GM08714 (cell line): ENCODE measurements around the gene PDE9A.

Experiments
- H3K4me3 ChIP-seq: fragments of 200-500 bp; sonication (Bioruptor generic); 2 replicates; pipeline ENCODE4 v1.5.1; 2014; ENCODE audit warnings: mild to moderate bottlenecking, low read length, inconsistent platforms
- ZNF274 ChIP-seq: IDR thresholded peaks from 2 replicates; pipeline ENCODE4 v1.6.1; 2012; ENCODE audit warnings: mild to moderate bottlenecking, low read depth, low read length

PDE9A gene

GRCh38 chr21:42654179-42654912, 925 bp downstream of the PDE9A start:
- no peak for TF ChIP-seq ZNF274
- H3K4me3 ChIP-seq, result peak overlapping the region; percentile 55

- no peak for TF ChIP-seq ZNF274
- no peak overlapping the region for H3K4me3 ChIP-seq
Measured at GRCh38 chr21:42654913-42655795, 1.7 kb downstream of the PDE9A start.

DNA sequence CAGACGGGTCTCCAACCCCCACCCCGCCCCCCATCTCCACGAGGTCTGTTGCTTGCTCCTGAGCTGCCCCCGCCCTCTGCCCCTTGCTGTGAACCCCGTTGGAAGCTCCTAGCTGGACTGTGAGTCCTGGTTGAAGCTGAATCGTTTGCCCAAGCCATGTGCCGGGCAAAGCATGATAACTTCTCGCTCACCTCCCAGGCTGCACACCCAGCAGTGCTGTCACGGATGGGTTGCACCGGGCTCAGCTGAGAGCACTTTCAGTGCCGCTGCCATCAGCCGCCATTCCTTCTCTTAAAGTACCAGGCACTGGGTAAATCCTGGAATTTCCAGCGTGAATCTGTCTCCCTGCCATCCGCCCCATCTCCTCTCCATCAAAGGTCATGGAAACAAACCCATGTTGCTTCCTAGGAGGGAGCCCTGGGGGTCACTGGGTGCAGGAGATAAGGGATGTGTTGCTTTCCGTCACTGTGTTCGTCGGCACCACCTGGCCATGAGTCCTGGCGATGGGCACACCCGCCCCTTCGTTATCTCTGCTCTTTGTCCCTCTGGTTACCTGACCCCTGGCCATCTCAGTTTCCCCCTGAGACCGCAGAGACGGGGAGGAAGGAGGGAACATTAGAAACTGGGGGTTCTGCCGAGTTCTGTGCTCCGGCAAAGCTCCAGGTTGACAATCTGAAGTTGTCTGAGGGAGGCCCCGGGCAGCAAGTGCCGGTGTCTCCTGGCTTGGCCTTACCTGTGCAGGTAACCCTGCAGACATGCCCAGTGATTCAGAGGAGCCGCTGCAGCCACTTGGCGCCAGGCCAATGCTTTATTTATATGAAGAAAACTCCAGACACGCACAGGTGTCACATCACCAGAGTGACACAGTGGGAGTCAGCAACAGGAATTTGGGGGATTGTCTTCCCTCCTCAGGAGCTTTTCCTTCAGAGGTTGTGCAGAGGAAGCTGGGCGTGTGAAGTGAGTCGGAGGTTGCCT, 2.7 kb downstream of the PDE9A start:
- H3K4me3 ChIP-seq, result no peak overlapping the region

GRCh38 chr21:42656872-42657271, 3.5 kb downstream of the PDE9A start:
- no peak overlapping the region for H3K4me3 ChIP-seq
- no peak for TF ChIP-seq ZNF274

More for the DNA sequence above, 2.7 kb downstream of the PDE9A start:
- TF ChIP-seq ZNF274, result no peak

GRCh38 chr21:42657676-42658319, 4.4 kb downstream of the PDE9A start:
- TF ChIP-seq ZNF274, result no peak
- no peak overlapping the region for H3K4me3 ChIP-seq

DNA sequence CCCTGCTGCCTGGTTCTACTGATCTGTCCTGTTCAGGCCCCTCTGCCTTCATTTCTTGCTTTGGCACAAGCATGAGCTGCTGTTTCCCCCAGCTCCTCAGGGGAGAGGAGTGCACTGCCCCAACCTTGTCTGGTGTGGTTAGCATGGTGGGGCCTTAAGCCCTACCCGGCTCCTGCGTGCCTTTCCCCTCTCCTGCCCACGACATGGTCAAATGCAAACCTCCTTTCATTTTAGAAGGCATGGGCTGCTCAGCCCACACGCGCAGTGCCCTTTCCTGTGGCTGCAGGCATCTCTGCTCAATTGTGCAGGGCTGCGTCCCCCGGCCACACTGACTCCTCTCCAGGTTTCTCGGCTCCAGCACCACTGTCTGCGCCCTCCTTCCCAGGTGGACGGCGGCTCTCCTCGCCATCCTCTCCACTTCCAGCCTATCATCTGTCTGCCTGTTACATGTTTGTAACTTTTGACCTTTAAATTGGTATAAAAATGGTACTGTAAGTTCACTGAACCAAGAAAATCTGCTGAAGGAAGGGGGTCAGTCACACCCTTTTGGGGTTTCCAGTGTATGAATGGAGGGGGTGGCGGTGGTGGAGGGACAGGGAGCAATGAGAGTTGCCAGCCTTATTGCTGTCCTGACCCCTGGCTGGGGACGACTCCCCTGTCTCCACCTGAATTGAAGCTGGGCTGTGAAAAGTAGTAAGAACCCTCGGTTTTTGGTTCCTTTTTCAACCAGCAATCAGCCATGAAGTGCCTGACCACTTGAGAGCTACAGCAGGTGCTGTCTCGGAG, 5.1 kb downstream of the PDE9A start:
- TF ChIP-seq ZNF274, result no peak

DNA sequence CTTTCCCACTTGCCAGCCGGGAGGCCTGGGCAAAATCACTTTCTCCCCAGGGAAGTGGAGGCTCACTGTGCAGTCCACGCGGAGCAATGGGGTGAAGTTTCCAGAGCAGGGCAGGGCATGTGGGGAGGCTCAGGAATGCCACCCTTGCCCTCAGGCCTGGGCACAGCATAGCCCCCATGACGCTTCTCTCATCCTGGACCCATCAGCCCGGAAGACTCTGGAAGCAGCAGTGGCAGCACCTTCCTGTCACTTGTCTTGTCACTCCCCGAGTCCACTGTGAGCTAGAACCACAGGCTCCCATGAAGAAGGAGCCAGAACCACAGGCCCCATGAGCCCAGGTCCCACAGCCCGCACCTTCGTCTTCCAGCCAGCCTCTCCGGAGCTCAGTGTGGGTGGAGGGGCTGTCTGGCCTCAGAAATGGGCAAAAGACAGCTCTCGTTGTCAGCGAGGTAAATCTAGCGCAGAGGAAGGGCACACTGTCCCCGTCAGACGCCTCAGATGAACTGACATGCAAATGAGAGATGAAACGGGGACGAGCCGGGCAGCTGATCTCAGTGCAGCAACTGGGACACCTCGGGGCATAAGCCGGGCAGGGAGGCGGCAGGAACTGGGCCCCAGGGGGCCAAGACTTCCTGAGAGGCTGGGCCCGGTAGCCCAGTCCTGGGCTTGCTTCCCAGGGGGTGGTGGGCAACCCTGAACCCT, 6.1 kb downstream of the PDE9A start:
- no peak overlapping the region; the same call in 1 of the 2 replicates for H3K4me3 ChIP-seq
- TF ChIP-seq ZNF274, result no peak

More for the DNA sequence above, 5.1 kb downstream of the PDE9A start:
- no peak overlapping the region; the same call in 1 of the 2 replicates for H3K4me3 ChIP-seq

GRCh38 chr21:42660118-42660470, 6.7 kb downstream of the PDE9A start:
- H3K4me3 ChIP-seq, result no peak overlapping the region
- no peak for TF ChIP-seq ZNF274

DNA sequence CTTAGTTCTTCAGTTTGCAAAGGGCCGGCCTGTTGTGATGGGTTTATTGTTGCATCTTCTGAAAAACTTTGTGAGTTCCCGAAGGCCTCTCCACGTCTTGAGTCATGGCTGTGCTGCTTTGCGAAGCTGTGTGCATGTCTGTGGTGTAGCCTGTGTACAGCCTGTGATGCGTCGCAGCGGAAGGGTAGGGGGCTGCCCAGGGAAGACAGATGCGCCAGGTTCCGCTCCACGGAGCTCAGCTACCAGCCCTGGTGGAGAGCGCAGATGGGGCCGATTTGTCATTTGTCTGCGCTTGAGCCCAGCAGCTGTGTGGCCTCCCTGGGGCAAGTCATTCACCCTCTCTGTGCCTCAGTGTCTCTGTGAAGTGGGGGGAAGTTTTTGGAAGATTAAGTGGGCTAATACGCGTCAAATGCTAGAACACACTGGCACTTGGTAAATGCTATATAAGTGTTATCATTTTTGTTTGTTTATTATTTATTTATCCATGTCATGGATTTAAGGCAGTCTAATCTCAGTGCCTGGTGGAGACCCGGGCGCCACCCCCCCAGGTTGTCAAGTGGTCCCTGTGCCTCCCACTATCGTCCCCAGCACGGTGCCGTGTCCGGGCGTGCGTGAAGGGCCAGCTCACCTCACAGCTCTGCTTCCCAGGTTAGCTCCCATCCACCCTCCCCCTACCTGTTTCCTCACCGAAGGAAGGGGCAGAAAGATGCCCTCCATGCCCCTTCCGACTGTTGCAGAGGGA, 8.4 kb downstream of the PDE9A start:
- H3K4me3 ChIP-seq, result no peak overlapping the region
- no peak for TF ChIP-seq ZNF274

- TF ChIP-seq ZNF274, result no peak
- H3K4me3 ChIP-seq, result no peak overlapping the region
Measured at GRCh38 chr21:42662430-42663199, 9.2 kb downstream of the PDE9A start.

DNA sequence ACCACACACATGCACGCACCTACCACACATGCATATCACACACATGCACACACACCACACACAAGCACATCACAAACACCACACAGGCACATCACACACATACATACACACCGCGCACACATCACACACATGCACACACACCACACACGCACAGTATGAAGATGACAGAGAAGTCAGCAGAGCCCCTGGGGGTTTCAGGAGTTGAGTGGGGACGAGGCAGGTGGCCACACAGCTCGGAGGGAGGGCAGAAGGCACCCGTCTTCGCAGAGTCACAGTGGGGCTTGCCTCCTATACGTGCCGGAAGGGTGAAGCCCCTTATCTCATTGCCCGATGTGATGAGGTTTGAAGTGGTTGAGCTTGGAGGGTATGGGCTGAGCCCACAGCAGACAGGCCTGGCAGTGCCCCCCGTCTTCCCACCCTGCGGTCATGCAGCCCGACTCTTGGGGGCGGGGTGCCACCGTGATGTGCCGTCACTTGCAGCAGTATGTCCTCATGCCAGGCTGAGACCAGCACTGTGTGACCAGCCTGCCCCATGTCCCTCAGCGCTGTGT, 9.9 kb downstream of the PDE9A start:
- H3K4me3 ChIP-seq, result no peak overlapping the region
- TF ChIP-seq ZNF274, result no peak
